Body of pancreas (tissue), 4 donors: ENCODE results near the gene ADA. TPM values are rescaled to one million over a fixed set of nuclear protein-coding genes. Genes with fewer than 3 reads are reported as not detected.

Source experiments
- ATAC-seq: fragments of 150-250 bp; one replicate; pipeline ENCODE4 v1.9.1; 2016
- DNase-seq, 4 donors: peaks; one replicate each; pipeline ENCODE4 v3.0.0-alpha.2; 2019
- H3K27ac ChIP-seq, 4 donors: fragments of 200-600 bp; sonication (generic); 1 replicate in 3 of 4; 2 replicates in 1 of 4; pipeline versions ENCODE4 v1.5.1 to v1.6.1; 2016 to 2019; ENCODE audit warnings: mild to moderate bottlenecking in 1 of 4, mixed read lengths in 1 of 4, moderate library complexity in 1 of 4
- H3K27me3 ChIP-seq, 2 donors: fragments of 200-600 bp; sonication (generic); one replicate each; pipeline ENCODE4 v1.6.0; 2016; ENCODE audit warnings: mild to moderate bottlenecking in 1 of 2
- H3K36me3 ChIP-seq, 2 donors: fragments of 200-600 bp; sonication (generic); replicated peaks in 1 of 2; 2 replicates each; pipeline ENCODE4 v1.5.1; 2016; ENCODE audit warnings: low read depth in 2 of 2; ENCODE audit not compliant: insufficient read depth in 1 of 2
- H3K4me1 ChIP-seq: fragments of 200-600 bp; sonication (generic); one replicate; pipeline ENCODE4 v1.6.0; 2016
- H3K4me3 ChIP-seq, 2 donors: fragments of 200-600 bp; sonication (generic); 1 replicate in 1 of 2; 2 replicates in 1 of 2; pipeline ENCODE4 v1.5.1; 2016 to 2019
- H3K9me3 ChIP-seq, 3 donors: fragments of 200-600 bp; sonication (generic); 1 replicate in 2 of 3; 2 replicates in 1 of 3; pipeline ENCODE4 v1.5.1; 2016
- CTCF ChIP-seq, 7 experiments: fragments of 450-650 bp in 4 of 7; fragments of 200-600 bp in 3 of 7; sonication (generic) in 3 of 7; IDR thresholded peaks; one replicate each; pipeline ENCODE4 v1.5.1; 2016 to 2019; ENCODE audit warnings: antibody characterized with exemption in 7 of 7
- POLR2A ChIP-seq, 3 donors: fragments of 450-650 bp; IDR thresholded peaks; one replicate each; pipeline ENCODE4 v1.6.1; 2016; ENCODE audit warnings: antibody characterized with exemption in 3 of 3, mild to moderate bottlenecking in 2 of 3
- WGBS, 2 donors: methylation state at CpG; one replicate each; pipeline ENCODE4 v1.1.5; 2017; 5-methylcytosine and 5-hydroxymethylcytosine counted together
- intact Hi-C: fragments of 100-400 bp; cut with DNase I; formaldehyde crosslinking; loops from one replicate; pipeline ENCODE4 v1.15.1; 2023
- total RNA-seq, 2 donors: library from RNA; depleted of rRNA; stranded (reverse); fragments of >200 nt; gene quantifications; one replicate each; pipeline ENCODE4 v1.1.0, GENCODE V29; 2016

Gene ADA
- total RNA-seq, 2 donors from 2014 or later = 3.3 to 7.8 TPM

DNA sequence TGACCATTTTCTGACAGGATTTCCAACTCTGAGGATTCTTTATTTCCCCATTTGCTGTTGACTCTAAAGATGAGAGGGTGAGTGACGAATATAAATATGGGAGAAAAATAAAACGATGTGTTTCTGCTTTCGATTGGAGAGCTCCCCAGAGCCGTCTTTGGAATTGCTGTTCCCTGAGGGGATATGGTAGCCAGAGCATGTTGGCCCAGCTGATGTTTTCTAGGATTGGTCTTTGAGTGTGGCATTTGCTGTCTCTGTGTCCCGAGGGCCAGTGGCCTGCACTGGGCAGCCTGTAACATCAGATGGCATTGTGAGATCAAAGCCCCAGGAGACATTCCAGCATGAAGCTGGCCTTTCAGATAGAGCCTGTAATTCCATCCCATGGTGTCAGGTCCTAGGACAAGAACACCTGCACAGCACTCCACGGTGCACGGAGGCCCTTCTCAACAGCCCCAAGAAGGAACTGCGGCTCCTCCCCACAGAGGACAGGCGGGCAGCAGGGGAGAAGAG, 42.4 kb downstream of the ADA start:
- H3K4me1 ChIP-seq = peaks cover 10% of the 10 kb centered on the region
- ATAC-seq = no peak
- H3K27ac ChIP-seq = peak overlapping the region; percentile 79 to 88 (median 82)
- no peaks in the 10 kb centered on the region for H3K9me3 ChIP-seq
- 58 to 77% methylated on average over 6 to 9 of the region's 9 CpGs for WGBS, 2 donors
- peak in 1 of 4 donors; percentile 12 for DNase-seq
- no peak overlapping the region for H3K4me3 ChIP-seq
- intact Hi-C loops = loop anchor here (10.0 kb wide), 1 partner anchor 494 kb away; no protein-coding TSS in a partner anchor
- no peaks in the 10 kb centered on the region for H3K27me3 ChIP-seq
- no peak for TF ChIP-seq POLR2A (IDR thresholded peaks at IDR 0.05)
- TF ChIP-seq CTCF (IDR thresholded peaks at IDR 0.05) = no peak
- no peaks in the 10 kb centered on the region for H3K36me3 ChIP-seq

- Histone ChIP-seq H3K4me1 (peaks cover 13% of the 10 kb centered on the region), H3K36me3 (no peaks in the 10 kb centered on the region), H3K27me3 (no peaks in the 10 kb centered on the region), H3K9me3 (no peaks in the 10 kb centered on the region), H3K27ac (no peak overlapping the region), H3K4me3 (no peak overlapping the region)
- no peak for ATAC-seq
- no peak for DNase-seq
- WGBS, 2 donors = 76 to 95% methylated on average over 5 of the region's 5 CpGs
- TF ChIP-seq CTCF (IDR thresholded peaks at IDR 0.05) (no peak), POLR2A (IDR thresholded peaks at IDR 0.05) (no peak)
- intact Hi-C loops = loop anchor here (10.0 kb wide), 1 partner anchor 492 kb away; no protein-coding TSS in a partner anchor
Measured at GRCh38 chr20:44606725-44607441, 44.6 kb downstream of the ADA start.

- no peaks in the 10 kb centered on the region for H3K27me3 ChIP-seq
- WGBS, 2 donors = 78 to 93% methylated on average over 7 to 8 of the region's 8 CpGs
- ATAC-seq (no peak), DNase-seq (no peak)
- H3K9me3 ChIP-seq = no peaks in the 10 kb centered on the region
- H3K4me1 ChIP-seq = peaks cover 22% of the 10 kb centered on the region
- no peak for TF ChIP-seq CTCF (IDR thresholded peaks at IDR 0.05)
- no peak for TF ChIP-seq POLR2A (IDR thresholded peaks at IDR 0.05)
- H3K4me3 ChIP-seq = no peak overlapping the region
- no peak overlapping the region for H3K27ac ChIP-seq
- no peaks in the 10 kb centered on the region for H3K36me3 ChIP-seq
- intact Hi-C loops = loop anchor here (10.0 kb wide), 1 partner anchor 489 kb away; no protein-coding TSS in a partner anchor
Measured at GRCh38 chr20:44603327-44603726, 48.2 kb downstream of the ADA start.

- intact Hi-C loops = loop anchor here (10.0 kb wide), 1 partner anchor 487 kb away; no protein-coding TSS in a partner anchor
- TF ChIP-seq POLR2A (IDR thresholded peaks at IDR 0.05) (no peak), CTCF (IDR thresholded peaks at IDR 0.05) (no peak)
- no peaks in the 10 kb centered on the region for H3K27me3 ChIP-seq
- H3K27ac ChIP-seq = peak overlapping the region in 3 of 4 donors; percentile 53 to 65 (median 58)
- WGBS, 2 donors = 0% methylated on average over 1 of the region's 1 CpG
- DNase-seq (peak in 3 of 4 donors; percentile 35 to 43 (median 39)), ATAC-seq (peak; percentile 58)
- H3K4me3 ChIP-seq = no peak overlapping the region
- no peaks in the 10 kb centered on the region for H3K9me3 ChIP-seq
- peaks cover 22% of the 10 kb centered on the region for H3K4me1 ChIP-seq
- no peaks in the 10 kb centered on the region for H3K36me3 ChIP-seq
Measured at GRCh38 chr20:44601801-44602204, 49.7 kb downstream of the ADA start.
